ENCODE results near the gene CYP27A1.

The CYP27A1 gene

DNA sequence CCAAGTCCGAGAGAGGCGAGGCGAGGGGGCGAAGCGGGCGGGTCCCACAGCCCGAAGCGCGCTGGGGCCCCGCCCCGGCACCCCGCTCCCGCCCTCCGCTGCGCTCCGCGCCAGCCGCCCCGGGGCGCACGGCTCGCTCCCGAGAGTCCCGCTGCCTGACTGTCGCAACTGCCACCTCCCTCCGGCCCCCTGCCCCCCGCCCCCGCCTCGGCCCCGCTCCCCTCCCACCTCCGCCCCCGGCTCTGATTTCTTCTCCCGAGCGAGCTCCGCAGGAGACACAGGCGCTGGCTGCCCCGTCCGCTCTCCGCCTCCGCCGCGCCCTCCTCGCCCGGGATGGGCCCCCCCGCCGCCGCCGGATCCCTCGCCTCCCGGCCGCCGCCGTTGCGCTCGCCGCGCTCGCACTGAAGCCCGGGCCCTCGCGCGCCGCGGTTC is 77.6 kb downstream of the CYP27A1 start, which contains the start of gene WNT6:
TSS of gene WNT6 (plus strand) at position 250 of the 432 bp plus-strand sequence. CDS start 233 bp downstream, outside the sequence.
- DNase-seq (ENCODE audit: low spot score): peak; percentile 78

DNA sequence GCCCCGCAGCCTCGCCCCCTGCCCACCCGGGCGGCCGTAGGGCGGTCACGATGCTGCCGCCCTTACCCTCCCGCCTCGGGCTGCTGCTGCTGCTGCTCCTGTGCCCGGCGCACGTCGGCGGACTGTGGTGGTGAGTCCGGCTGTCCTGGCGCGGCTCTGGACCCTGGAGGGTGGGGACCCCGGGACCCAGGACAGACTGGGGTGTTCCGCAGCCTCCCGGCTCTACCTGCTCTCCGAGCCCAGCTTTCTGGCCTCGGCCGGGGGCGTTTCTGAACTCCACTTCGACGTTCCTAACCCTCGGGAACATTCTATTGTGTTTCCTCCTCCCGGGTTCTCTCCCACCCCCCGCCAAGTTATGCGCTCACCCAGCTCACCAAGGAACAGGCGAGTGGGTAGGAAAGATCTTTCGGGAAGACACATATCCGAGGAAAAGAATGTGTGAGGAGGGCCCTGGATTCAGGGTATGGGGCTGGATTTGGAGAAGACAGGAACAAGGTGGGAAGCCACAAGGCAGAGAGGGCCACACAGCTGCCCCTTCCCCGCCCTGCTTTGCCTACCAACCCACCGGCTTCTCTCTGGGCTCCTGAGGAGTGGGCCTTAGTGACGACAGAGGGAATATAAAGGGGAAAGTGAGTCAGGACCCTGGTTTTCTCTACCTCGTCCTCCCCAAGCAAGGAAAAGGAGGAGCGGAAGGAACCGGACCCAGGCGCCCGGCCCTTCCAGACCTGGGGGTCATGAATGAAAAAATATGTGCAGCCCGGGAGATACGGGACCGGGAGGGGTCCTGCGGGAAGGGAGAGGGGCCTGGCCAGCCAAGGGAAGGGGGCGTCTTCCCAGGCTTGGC is 78.3 kb downstream of the CYP27A1 start:
- DNase-seq (ENCODE audit: low spot score): peak; percentile 50

DNA sequence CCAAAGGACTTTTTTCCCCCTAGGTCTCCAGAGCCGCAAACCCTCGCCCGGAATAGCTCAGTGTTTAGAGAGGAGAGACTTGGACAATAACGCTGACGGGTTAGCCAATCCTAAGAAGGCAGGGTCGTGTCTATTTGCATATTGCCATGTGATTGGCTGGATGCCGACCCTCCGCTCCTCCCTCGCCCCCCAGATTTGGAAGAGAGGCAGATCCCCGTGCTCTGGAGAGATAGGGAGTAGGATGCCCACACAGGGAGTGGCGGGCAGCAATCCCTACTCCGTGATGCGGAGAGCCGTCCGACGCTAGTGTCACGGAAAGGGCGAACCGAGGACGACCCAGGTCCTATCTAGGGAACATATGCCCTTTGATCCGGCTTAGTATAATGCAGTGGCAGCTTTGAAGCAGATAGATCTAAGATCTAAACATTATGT is 79.0 kb downstream of the CYP27A1 start:
- peak; percentile 94 for DNase-seq (ENCODE audit: low spot score)

DNA sequence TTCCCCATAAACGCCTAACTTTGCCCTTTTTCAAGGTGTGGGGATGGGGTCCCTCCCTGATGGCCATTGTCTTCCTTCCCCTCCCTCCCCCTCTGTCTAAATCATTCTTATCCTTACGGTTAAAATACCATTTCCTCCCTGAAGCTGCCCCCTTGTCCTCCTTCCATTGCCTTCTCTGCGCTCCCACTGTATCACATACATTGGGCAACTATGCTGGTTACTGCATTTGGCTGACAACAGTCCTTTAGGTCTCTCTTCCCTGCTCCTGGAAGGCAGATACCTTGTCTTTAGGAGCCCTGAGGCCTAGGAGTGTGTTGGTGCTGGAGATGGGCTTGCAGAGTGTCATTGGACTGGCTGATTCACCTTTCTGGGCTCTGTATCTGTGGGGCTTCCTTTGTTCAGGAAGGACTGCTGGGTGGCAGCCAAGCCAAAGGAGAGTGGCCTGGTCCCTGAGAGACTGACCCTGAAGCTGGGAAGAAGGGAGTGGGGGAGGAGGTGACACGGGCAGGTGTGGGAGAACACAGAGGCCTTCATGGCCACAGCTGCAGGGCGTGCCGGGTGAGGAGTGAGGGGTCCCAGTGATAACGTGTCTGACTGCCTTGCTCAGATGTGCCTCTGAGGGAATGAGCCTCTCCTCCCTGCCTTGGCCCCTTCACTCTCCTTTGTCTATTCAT is 79.8 kb downstream of the CYP27A1 start:
- no peak for DNase-seq (ENCODE audit: low spot score)

DNA sequence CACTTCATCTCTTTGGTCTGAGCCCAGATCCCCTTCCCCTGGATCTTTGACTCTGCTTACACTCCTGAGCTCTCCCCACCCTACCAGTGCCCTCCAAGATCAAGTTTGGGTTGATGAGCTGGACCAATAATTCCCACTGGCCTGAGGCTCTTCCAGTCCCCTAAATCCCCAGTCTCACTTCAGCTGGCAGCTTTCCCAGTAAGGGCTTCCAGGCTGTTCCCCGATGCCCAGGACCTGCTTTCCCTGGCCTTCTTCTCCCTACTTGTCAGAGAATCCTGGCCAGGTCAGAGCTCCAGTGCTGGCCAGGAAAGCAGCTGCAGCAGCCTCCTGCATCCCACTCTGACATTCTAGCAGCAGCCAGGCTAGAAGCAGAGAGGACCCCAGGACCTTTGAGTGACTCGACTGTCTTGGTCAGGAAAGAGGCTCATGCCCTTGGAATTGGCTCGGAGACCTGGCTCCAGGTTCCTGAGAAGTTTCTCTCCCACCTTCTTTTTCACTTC is 81.1 kb downstream of the CYP27A1 start:
- DNase-seq (ENCODE audit: low spot score): no peak

All from ecto neural progenitor cell (in vitro differentiated cells).